ENCODE data around the gene BDKRB2.

DNA sequence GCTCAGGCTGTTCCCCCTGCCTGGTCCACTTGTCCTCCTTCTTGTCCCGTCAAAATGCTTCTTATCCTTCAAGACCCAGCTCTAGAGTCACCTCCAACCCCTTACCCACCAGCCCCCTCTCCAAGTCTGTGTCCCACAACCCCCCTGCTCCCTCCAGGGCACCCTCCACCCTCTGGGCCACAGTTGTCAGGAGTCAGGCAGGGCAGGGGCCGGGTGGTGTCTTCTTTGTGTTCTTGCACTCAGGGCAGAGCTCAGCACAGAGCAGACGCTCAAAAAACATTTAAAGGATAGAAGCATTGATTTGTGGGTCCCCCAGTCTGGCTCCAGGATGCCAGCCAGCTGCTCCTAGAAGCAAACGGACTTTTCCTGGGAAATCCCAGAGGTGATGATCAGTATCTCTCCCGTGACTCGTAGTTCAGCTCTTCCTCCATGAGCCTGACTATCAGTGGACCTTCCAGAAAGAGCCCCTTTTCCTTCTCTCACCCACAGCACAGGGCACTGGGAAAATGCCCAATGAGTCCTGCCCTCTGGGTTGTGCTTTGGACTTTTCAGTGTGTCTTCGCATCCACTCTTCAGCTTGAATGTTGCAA lies 34.1 kb downstream of the BDKRB2 start:
- TF ChIP-seq EZH2 (IDR thresholded peaks at IDR 0.05) (no peak), FOXP2 (optimal IDR thresholded peaks at IDR 0.05; ENCODE audit: control extremely low read depth, extremely low read length, insufficient read depth) (no peak)
